NCI-H1105 (cell line): ENCODE data around the gene FCRL3.
"Not testable (repeated sequence)": the region's sequence is repeated elsewhere in the genome, so short reads cannot be mapped to it uniquely, and the experiment has no call there.

Source experiments
- DNase-seq: peaks from one replicate; lab custom pipeline; 2025; lab: John Stamatoyannopoulos, UW

FCRL3 gene, protein sequence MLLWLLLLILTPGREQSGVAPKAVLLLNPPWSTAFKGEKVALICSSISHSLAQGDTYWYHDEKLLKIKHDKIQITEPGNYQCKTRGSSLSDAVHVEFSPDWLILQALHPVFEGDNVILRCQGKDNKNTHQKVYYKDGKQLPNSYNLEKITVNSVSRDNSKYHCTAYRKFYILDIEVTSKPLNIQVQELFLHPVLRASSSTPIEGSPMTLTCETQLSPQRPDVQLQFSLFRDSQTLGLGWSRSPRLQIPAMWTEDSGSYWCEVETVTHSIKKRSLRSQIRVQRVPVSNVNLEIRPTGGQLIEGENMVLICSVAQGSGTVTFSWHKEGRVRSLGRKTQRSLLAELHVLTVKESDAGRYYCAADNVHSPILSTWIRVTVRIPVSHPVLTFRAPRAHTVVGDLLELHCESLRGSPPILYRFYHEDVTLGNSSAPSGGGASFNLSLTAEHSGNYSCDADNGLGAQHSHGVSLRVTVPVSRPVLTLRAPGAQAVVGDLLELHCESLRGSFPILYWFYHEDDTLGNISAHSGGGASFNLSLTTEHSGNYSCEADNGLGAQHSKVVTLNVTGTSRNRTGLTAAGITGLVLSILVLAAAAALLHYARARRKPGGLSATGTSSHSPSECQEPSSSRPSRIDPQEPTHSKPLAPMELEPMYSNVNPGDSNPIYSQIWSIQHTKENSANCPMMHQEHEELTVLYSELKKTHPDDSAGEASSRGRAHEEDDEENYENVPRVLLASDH

DNA sequence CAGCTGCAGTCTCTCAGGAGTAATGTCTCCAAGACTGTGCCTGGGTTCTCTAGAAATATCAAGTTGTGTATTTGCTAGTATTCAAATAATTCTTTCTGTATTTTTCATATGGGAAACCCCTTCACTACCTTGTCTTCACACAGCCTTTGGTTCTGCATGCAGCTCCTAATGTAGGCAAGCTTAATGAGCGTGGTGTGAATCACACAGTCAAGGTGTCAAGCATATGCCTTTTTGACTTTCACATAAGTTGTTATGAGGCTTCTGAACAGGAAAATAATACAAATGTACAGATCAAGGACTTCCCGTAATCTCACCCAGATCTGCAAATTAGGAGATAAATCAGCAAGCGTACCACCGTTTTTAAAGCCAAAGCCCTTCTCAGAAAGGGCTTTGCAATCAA, at the start of gene FCRL3:
FCRL3 (minus strand) TSS at position 38 of the 400 bp plus-strand sequence. CDS start 280 bp downstream, outside the sequence.
- DNase-seq: no peak

DNA sequence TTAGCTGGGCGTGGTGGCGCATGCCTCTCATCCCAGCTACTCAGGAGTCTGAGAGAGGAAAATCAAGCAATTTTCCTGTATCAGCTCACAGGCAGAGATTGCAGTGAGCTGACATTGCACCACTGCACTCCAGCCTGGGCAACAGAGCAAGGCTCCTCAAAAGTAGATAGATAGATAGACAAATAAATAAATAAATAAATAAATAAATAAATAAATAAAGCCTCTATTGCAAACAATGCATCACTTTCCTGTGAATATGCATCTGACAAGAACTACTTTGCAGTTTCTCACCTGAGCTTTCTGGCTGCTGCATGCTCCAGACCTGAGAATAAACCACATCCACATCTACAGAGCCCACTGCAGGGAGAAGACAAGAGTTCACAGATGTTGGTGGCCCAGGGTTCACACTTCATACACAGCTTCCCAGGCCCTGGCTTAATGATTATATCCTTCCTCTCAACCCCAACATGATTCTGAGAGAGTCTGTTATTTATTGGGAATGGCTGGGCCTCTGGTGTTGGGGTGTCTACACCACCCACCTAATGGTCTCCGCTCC, 47.8 kb upstream of the FCRL3 start:
- DNase-seq: no peak

DNA sequence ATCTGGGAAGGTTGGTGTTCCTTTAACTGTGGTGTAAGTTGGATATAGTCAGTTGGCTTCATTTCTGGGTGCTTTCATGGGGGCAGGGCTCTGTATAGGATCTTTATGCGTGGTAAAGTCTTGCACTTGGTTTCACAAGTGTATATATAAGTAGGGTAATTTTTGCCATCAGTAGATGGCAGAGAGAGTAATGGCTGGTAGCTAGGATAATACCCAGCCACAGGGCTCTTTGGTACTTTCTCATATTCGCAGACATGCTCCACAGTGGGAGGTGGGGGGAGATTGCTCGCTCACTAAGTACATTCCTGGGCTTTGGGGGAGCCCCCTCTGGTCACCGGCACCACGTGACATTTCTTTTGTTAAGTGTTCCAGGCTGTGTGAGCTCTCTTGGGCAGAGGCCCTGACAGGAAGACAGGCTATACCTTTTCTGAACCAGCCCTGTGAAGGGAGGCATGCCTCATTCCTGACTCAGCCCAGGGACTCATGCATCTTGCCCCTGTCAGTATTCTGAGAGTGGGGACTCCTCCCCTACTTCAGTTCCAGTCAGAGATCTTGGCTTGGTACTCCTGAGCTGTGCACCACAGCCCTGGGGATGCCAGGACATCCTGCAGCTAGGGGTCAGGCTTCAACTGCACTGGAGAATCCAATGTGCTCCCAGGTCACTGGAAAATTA, 38.8 kb upstream of the FCRL3 start:
- no peak for DNase-seq

DNA sequence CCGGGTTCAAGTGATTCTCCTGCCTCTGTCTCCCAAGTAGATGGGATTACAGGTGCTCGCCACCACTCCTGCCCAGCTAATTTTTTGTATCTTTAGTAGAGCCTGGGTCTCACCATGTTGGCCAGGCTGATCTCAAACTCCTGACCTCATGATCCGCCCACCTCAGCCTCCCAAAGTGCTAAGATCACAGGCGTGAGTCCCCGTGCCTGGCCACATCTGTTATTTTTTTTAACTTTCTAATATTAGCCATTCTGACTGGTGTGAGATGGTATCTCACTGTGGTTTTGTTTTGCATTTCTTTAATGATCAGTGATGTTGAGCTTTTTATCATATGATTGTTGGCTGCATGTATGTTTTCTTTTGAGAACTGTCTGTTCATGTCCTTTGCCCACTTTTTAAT, 35.4 kb upstream of the FCRL3 start:
- not testable (repeated sequence) for DNase-seq

DNA sequence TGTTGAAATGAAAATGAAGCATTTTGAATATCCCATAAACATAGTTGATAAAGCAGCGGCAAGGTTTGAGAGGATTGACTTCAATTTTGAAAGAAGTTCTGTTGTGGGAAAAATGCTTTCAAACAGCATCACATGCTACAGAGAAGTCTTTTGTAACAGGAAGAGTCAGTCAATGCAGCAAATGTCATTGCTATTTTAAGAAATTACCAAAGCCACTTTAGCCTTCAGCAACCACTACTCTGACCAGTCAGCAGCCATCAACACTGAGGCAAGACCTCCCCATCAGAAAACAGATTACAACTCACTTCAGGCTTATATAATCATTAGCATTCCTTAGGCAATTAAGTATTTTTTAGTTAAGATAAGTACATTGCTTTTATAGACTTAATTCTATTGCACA, 33.8 kb upstream of the FCRL3 start:
- DNase-seq: no peak

DNA sequence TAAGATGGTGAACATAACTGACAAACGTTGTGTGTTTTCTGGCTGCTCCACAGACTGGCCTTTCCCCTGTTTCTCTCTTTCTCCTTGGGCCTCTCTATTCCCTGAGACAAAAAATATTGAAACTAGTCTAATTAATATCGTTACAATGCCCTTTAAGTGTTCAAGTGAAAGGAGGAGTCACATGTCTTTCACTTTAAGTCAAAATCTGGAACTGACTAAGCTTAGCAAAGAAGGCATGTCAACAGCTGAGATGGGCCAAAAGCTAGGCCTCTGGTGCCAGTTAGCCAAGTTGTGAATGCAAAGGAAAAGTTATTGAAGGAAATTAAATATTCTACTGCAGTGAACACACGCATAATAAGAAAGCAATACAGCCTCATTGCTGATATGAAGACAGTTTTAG, 32.2 kb upstream of the FCRL3 start:
- no peak for DNase-seq

DNA sequence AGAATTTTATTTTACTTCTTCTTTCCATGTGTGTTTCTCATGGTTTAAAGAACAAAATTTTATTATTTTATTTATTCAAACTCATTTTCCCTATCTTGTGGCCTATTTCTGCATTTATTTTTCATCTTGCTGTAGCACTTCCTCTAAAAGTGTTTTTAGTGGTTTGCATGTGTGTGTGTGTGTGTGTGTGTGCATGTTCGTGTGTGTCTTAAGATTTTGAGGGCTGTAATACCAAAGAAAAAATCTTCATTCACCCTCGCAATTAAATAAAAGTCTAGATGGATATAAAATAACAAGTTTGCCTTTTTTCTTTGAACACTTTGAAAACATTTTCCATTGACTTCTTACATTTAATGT, 24.6 kb upstream of the FCRL3 start:
- no peak for DNase-seq

DNA sequence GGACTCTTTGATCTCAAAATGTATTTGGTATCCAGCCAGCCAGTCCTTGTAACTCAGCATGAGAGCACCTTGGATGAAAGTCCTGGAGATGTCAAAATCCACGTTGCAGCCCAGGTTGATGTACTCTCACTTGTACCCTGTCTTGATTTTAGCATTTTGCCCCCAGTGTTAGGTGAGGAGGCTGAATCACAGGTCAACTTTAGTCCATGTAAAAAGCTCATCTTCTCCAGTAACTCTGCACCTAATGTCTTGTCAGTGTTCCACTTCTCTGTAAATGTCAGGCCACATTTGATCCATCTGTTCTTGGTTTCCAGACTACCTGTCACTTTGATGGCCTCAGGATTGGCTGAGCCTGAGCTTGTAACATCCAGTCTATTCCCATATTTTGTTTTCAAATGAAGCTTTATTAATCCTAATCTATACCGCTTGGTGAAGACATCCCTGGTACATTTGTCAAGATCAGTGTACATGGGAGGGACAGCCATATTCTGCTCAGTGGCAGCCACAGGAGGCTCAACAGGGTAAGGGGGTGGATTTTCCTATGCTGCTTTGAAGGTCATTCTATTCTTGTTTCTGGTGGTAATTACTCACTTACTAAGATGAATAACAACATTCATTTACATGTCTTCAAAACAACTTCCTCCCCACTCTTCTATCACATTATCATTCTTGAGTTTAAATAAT, 24.1 kb upstream of the FCRL3 start:
- no peak for DNase-seq

DNA sequence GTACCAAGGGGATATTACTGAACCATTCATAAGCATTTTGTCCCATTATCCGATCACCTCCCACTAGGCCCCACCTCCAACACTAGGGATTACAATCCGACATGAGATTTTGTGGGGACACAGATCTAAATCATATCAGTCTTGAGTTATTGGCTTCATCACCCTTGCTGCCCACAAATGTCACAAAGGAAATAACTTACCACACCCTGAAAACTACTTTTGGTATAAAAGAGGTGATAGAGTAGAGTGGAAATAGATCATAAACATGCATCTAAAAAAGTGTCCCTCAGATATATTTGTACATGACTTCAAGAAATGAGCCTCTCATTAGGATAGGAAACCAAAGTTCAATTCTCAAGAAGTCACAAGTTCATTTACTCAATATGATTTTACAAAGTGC, 22.6 kb upstream of the FCRL3 start:
- no peak for DNase-seq

DNA sequence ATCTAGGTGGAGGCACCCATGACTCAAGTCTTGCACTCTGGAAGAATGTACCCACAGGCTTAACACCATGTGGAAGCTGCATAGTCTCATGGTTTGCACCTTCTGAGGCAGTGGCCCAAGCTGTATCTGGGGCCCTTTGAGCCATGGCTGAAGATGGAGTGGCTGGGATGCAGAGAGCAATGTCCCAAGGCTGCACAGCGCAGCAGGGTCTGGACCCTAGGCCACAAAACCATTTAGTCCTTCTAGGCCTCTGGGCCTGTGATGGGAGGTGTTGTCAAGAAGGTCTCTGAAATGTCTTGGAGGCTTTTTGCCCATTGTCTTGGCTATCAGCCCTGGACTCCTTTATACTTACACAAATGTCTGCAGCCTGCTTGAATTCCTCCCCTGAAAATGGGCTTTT, 21.4 kb upstream of the FCRL3 start:
- DNase-seq: no peak

DNA sequence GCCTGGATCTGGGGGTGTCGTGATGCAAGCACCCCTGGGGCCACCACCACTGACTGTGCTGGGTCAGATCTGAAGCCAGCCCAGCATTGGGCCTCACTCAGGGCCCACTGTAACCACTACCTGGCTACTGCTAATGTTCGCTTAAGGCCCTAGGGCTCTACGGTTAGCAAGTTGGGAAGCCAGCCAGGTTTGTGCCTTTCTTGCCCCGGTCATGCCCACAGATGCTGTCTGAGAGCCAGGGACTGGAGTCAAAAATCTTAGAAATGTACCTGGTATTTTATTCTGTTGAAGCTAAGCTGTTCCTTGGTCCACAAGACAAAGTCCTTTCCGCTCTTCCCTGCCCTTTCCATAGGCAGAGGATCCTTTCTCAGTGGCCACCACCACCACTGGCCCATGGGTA, 15.2 kb upstream of the FCRL3 start:
- DNase-seq: no peak

DNA sequence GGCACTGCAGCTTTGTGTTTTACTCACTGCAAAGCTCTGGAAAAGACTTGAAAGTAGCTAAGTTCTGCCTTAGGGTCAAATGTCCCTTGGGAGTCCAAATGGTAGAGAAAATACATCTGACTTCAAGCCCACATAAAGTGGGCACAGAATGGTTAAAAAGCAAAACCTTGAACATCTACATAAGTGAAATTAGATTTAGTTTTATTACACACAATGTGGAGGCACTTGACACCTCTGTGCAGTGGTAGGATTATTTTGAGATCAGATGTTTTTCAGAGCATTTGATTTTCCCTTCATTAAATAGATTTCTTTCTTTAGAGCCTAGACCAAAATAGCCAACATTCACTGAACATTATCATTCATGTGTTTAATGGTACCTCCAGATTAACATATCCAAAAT, 11.2 kb upstream of the FCRL3 start:
- DNase-seq: no peak

DNA sequence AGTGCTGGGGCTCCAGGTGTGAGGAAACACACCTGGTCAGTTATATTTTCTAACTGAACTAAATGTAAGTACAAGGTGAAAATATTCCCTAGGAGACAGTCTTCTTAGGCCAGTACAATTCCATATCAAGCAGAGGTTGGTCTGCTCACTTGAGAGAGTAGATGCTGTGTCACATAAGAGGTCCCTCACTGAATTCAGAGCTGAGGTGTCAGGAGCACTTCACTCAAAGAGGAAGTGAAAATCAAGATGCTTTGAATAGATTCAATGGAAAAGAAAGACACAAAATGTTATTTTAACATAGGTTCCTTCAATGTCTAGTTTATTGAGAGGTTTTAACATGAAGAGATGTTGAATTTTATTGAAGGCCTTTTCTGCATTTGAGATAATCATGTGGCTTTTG, 4.3 kb upstream of the FCRL3 start:
- DNase-seq: no peak

DNA sequence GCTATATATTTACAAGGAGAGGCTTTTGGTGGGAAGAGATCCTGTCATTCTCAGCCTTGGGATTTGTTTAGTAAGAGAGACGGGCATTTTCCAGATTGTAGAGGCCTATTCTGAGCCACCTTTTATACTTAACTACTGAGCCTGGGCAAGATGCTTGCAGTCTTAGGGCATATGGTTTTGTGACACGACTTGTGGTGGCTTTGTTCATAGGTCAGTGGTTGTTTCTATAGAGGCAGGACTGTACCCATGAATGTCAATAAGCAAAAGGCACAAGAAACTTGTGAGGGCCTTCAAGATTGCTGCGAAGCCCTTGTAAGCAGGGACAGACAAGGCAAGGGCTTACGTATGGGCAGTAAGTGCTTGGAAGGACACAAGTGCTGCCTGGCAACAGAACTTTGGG, 3.4 kb upstream of the FCRL3 start:
- no peak for DNase-seq

DNA sequence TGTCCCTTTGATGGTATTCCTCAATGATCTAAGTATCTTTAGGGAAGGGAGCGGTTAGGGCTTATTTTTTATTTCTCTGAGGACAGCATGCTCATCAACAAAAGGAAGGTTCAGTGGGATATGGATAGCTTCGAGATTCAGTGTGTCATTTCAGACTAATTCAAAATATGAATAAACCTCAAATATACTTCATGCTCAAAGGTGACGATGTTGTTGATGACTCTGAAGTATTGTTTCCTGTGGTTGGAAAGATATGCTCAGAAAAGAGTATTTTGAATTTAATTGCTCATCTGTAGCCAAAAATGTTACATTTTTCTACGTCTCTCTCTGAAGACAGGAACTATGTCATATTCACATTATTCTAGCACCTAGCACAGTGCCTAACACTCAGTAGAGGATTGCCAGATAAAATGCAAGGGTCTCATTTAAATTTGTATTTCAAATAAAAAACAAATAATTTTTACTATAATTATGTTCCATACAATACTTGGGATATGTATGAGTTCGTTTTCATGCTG, 1.8 kb upstream of the FCRL3 start:
- no peak for DNase-seq

DNA sequence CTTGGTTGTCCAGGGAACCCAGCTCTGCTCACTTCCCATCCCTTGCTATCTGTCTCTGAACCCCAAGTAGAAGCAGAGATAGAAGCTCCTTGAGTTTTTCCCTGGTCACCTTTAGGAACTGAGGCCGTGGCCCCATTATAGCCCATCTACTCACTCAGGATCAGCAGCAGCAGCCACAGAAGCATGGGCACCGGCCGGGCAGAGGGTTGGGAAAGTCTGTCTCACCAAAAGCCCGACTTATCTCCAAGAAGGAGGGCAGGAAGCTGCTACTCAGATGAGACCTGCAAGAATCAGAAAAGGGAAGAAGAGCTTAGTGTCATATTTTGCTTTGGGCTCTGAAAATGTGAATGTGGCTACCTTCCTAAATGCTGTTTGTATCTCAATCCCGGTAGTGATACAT, 264 bp downstream of the FCRL3 start:
- DNase-seq: no peak

DNA sequence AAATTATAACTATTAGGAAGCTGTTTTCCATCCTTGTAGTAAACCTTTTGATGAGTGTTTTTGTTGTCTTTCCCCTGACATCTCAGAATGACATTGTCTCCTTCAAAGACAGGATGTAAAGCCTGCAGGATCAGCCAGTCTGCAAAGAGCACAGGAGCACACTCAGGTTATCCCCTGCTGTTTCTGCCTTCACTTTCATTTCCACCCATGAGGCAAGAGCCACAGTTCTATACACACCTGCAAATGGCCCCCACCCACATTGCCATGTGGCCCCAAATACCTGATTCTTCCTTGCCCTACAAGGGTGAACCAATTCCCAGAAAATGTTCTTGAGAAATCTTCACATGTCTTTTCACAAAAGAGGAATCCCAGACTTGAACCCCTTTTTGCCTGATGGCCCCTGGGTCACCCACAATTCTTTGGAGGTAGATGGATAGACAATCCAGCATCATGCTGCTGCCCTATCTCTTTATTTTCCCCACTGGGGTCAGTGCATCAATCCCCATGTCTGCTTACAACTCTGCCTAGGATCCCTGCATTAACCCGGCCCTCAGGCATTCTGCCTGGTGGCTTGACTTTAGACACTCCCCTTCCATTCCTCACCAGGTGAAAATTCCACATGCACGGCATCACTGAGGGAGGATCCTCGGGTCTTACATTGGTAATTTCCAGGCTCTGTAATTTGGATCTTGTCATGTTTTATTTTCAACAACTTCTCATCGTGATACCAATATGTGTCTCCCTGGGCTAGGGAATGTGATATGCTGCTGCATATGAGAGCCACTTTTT, 2.6 kb downstream of the FCRL3 start:
- DNase-seq: no peak

DNA sequence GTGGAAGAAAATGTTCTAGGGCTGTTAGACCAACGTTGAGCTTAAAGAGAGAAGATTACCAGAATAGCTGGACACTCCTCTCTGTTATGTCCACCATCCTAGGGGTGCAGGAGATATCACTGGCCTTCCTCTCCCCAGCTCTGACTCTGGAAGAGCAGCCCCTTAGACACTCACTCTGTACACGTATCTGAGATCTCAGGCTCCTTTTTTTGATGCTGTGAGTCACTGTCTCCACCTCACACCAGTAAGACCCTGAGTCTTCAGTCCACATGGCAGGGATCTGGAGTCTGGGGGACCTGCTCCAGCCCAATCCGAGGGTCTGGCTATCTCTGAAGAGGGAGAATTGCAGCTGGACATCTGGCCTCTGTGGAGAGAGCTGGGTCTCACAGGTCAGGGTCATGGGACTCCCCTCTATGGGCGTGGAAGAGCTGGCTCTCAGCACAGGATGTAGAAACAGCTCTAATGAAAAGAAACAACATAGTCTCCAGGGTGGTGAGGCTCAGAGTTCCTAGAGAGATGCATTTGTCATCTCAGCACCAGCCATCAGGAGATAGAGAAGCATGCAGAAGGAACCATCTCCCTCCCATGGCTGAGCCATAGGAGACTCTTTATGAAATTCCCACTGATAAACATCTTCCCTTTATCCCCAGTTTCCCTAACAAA, 3.5 kb downstream of the FCRL3 start:
- no peak for DNase-seq

DNA sequence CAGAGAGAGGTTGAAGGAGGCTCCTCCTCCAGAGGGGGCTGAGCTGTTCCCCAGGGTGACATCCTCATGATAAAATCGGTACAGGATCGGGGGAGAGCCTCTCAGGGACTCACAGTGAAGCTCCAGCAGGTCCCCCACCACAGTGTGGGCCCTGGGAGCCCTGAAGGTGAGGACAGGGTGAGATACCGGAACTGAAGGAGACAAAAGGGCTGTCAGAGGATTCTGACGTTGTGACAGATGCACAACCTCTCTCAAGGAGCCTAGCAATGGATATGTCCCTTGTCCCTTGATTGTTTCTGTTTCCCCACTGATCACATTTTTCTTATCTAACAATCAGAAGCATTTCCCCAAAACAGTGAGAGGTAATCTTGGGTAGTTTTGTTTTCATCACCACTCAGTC, 5.2 kb downstream of the FCRL3 start:
- no peak for DNase-seq

DNA sequence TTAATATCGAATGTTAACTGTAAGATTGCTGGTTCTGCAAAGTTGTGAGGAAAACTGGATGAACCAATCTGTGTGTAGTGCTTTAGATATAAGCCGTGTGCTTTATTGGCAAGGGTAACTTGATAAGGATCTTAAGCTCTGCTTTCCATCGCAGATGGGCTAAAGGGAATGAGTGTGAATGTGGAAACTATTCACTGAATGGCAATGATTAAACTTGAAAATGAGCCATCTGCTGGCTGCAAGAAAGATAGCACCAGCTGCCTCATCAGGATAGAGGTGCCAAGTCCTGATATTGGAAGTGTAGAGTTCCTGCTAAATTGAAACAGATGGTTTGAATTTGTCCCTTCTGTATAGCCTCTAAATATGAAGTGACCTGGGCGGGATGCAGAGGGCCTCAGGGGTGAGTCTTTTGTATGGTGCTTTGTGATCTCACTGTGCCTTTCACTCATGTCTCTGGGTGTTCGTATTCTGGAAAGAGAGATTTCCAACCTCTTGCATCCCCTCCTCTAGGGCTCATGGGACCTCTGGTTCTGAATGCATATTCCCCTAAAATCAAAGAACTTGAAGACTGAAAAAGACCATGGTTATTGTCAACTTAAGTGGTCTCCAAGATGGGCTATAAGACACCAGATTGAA, 9.2 kb downstream of the FCRL3 start:
- peak; percentile 32 for DNase-seq
